ENCODE results near the gene ARMC7. TPM values are rescaled to one million over a fixed set of nuclear protein-coding genes. Genes with fewer than 3 reads are reported as not detected.
"Not testable (repeated sequence)": the region's sequence is repeated elsewhere in the genome, so short reads cannot be mapped to it uniquely, and the experiment has no call there.

The ARMC7 gene
- total and polyA plus RNA-seq, 4 donors, result 2.5 to 14.2 (median 9.0) TPM

- Histone ChIP-seq H3K36me3 (ENCODE audit: control insufficient read depth, insufficient read depth, low read length) (peaks cover 53% of the 10 kb centered on the region), H3K27me3 (ENCODE audit: control insufficient read depth, insufficient read depth, low read length) (no peaks in the 10 kb centered on the region), H3K9me3 (ENCODE audit: control insufficient read depth, insufficient read depth, low read length) (no peaks in the 10 kb centered on the region), H3K4me3 (ENCODE audit: low read depth, low read length) (no peak overlapping the region), H3K27ac (ENCODE audit: low read depth, low read length) (no peak overlapping the region), H3K4me1 (ENCODE audit: control insufficient read depth, insufficient read depth, low read length) (peaks cover 27% of the 10 kb centered on the region)
- 76% methylated on average over 3 of the region's 3 CpGs for WGBS (ENCODE audit: insufficient coverage)
- DNase-seq (ENCODE audit: low read depth in 4 of 6, low spot score in 6 of 6), result no peak
Measured at GRCh38 chr17:75133001-75133400, 23.2 kb downstream of the ARMC7 start.

- 88% methylated on average over 11 of the region's 14 CpGs for WGBS (ENCODE audit: insufficient coverage)
- H3K4me1 ChIP-seq (ENCODE audit: control insufficient read depth, insufficient read depth, low read length), result peaks cover 27% of the 10 kb centered on the region
- not testable (repeated sequence) for H3K27ac ChIP-seq (ENCODE audit: low read depth, low read length); H3K9me3 ChIP-seq (ENCODE audit: control insufficient read depth, insufficient read depth, low read length); H3K27me3 ChIP-seq (ENCODE audit: control insufficient read depth, insufficient read depth, low read length); H3K4me3 ChIP-seq (ENCODE audit: low read depth, low read length); DNase-seq (ENCODE audit: low read depth in 4 of 6, low spot score in 6 of 6)
- peaks cover 53% of the 10 kb centered on the region for H3K36me3 ChIP-seq (ENCODE audit: control insufficient read depth, insufficient read depth, low read length)
Measured at GRCh38 chr17:75133607-75134347, 24.0 kb downstream of the ARMC7 start.

GRCh38 chr17:75135452-75135851, 25.7 kb downstream of the ARMC7 start:
- H3K36me3 ChIP-seq (ENCODE audit: control insufficient read depth, insufficient read depth, low read length), result peaks cover 46% of the 10 kb centered on the region
- 66% methylated on average over 4 of the region's 5 CpGs for WGBS (ENCODE audit: insufficient coverage)
- H3K27ac ChIP-seq (ENCODE audit: low read depth, low read length), result no peak overlapping the region
- peaks cover 15% of the 10 kb centered on the region for H3K4me1 ChIP-seq (ENCODE audit: control insufficient read depth, insufficient read depth, low read length)
- no peaks in the 10 kb centered on the region for H3K9me3 ChIP-seq (ENCODE audit: control insufficient read depth, insufficient read depth, low read length)
- no peak for DNase-seq (ENCODE audit: low read depth in 4 of 6, low spot score in 6 of 6)
- H3K4me3 ChIP-seq (ENCODE audit: low read depth, low read length), result no peak overlapping the region
- no peaks in the 10 kb centered on the region for H3K27me3 ChIP-seq (ENCODE audit: control insufficient read depth, insufficient read depth, low read length)

- WGBS (ENCODE audit: insufficient coverage), result 90% methylated on average over 3 of the region's 8 CpGs
- no peak overlapping the region for H3K4me3 ChIP-seq (ENCODE audit: low read depth, low read length)
- no peak overlapping the region for H3K27ac ChIP-seq (ENCODE audit: low read depth, low read length)
- H3K27me3 ChIP-seq (ENCODE audit: control insufficient read depth, insufficient read depth, low read length), result no peaks in the 10 kb centered on the region
- no peaks in the 10 kb centered on the region for H3K9me3 ChIP-seq (ENCODE audit: control insufficient read depth, insufficient read depth, low read length)
- H3K4me1 ChIP-seq (ENCODE audit: control insufficient read depth, insufficient read depth, low read length), result peaks cover 10% of the 10 kb centered on the region
- peaks cover 49% of the 10 kb centered on the region for H3K36me3 ChIP-seq (ENCODE audit: control insufficient read depth, insufficient read depth, low read length)
- DNase-seq (ENCODE audit: low read depth in 4 of 6, low spot score in 6 of 6), result no peak
Measured at GRCh38 chr17:75135946-75136345, 26.2 kb downstream of the ARMC7 start.

DNA sequence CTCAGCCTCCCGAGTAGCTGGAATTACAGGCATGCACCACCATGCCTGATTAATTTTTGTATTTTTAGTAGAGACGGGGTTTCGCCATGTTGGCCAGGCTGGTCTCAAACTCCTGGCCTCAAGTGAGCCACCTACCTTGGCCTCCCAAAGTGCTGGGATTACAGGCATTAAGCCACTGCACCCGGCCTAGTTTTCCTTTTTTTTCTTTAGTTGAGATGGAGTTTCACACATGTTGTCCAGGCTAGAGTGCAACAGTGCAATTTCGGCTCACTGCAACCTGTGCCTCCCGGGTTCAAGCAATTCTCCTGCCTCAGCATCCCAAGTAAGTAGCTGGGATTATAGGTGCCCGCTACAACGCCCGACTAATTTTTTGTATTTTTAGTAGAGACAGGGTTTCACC, 28.0 kb downstream of the ARMC7 start:
- H3K27me3 ChIP-seq (ENCODE audit: control insufficient read depth, insufficient read depth, low read length); H3K27ac ChIP-seq (ENCODE audit: low read depth, low read length); H3K4me3 ChIP-seq (ENCODE audit: low read depth, low read length); H3K9me3 ChIP-seq (ENCODE audit: control insufficient read depth, insufficient read depth, low read length); DNase-seq (ENCODE audit: low read depth in 4 of 6, low spot score in 6 of 6); H3K4me1 ChIP-seq (ENCODE audit: control insufficient read depth, insufficient read depth, low read length): not testable (repeated sequence)
- H3K36me3 ChIP-seq (ENCODE audit: control insufficient read depth, insufficient read depth, low read length), result peaks cover 64% of the 10 kb centered on the region
- no CpG with 5 or more reads among the region's 9 CpGs for WGBS (ENCODE audit: insufficient coverage)

DNA sequence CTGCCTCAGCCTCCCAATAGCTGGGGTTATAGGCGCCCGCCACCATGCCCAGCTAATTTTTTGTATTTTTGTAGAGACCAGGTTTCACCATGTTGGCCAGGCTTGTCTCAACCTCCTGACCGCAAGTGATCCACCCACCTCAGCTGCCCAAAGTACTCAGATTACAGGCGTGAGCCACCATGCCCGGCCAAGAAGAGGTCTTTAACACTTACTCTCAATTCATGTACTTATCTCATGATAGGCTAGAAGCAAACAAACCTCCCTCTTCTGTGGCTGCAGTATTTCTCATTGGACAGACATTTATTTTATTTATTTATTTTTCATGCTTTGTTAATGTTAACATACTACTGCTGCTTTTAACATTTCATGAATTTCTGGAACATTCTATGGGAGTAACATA, 28.8 kb downstream of the ARMC7 start:
- DNase-seq (ENCODE audit: low read depth in 4 of 6, low spot score in 6 of 6), result no peak
- H3K27ac ChIP-seq (ENCODE audit: low read depth, low read length), result no peak overlapping the region
- H3K27me3 ChIP-seq (ENCODE audit: control insufficient read depth, insufficient read depth, low read length), result no peaks in the 10 kb centered on the region
- WGBS (ENCODE audit: insufficient coverage), result 95% methylated on average over 3 of the region's 5 CpGs
- no peak overlapping the region for H3K4me3 ChIP-seq (ENCODE audit: low read depth, low read length)
- no peaks in the 10 kb centered on the region for H3K9me3 ChIP-seq (ENCODE audit: control insufficient read depth, insufficient read depth, low read length)
- peaks cover 68% of the 10 kb centered on the region for H3K36me3 ChIP-seq (ENCODE audit: control insufficient read depth, insufficient read depth, low read length)
- no peaks in the 10 kb centered on the region for H3K4me1 ChIP-seq (ENCODE audit: control insufficient read depth, insufficient read depth, low read length)

DNA sequence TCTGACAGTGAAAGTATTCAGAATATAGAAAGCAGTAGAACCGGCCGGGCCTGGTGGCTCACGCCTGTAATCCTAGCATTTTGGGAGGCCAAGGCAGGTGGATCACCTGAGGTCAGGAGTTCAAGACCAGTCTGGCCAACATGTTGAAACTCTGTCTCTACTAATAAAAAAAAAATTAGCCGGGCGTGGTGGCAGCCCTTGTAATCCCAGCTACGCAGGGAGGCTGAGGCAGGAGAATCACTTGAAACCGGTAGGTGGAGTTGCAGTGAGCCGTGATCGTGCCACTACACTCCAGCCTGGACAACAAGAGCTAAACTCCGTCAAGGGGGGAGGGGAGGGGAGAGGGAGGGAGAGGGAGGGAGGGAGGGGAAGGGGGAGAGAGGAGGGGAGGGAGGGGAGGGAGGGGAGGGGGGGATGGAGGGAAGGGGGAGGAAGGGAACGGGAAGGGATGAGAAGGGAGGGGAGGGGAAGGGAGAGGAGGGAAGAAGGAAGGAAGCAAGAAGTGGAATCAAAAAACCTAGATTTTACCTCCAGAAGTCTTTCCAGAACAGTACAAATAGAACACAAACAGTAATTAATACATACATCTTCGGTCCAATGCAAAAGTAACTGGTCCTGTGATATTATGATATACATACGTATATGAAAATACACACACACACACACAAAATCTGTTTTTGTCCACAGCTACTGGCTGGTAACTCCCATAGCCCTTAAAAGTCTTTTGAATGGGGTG, 32.6 kb downstream of the ARMC7 start:
- WGBS (ENCODE audit: insufficient coverage), result 93% methylated on average over 2 of the region's 13 CpGs
- Histone ChIP-seq H3K4me1 (ENCODE audit: control insufficient read depth, insufficient read depth, low read length) (no peaks in the 10 kb centered on the region), H3K4me3 (ENCODE audit: low read depth, low read length) (no peak overlapping the region), H3K36me3 (ENCODE audit: control insufficient read depth, insufficient read depth, low read length) (peaks cover 81% of the 10 kb centered on the region), H3K27ac (ENCODE audit: low read depth, low read length) (no peak overlapping the region), H3K9me3 (ENCODE audit: control insufficient read depth, insufficient read depth, low read length) (no peaks in the 10 kb centered on the region), H3K27me3 (ENCODE audit: control insufficient read depth, insufficient read depth, low read length) (no peaks in the 10 kb centered on the region)
- DNase-seq (ENCODE audit: low read depth in 4 of 6, low spot score in 6 of 6), result no peak

DNA sequence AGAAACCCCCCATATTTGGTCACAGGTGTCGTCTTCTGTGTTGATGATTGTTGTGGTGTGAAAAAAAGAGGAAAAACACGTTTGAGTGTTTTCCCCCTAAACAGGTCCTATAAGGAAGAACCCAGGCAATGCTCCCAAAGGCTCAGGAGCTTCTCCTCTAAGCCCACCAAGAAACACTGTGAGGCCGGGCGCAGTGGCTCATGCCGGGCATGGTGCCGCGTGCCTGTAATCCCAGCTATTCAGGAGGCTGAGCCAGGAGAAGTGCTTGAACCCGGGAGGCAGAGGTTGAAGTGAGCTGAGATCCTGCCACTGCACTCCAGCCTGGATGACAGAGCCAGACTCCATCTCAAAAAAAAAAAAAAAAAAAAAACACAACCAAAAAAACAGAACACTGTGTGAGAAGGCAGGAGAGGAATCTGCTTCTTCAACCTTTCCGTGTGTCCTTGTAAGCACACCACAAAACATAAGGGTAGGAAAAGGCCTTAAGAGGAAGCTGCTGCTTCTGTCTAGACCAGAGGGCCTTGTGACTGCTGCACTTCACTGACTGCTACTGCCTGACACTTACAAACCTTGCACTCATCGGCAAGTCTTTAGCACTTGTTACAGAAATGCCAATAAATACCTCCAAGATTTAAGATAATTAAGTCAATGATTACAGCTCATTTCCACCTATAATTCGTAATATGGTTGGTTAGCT, 35.2 kb downstream of the ARMC7 start:
- WGBS (ENCODE audit: insufficient coverage), result 90% methylated on average over 2 of the region's 11 CpGs
- H3K36me3 ChIP-seq (ENCODE audit: control insufficient read depth, insufficient read depth, low read length), result peaks cover 72% of the 10 kb centered on the region
- no peaks in the 10 kb centered on the region for H3K4me1 ChIP-seq (ENCODE audit: control insufficient read depth, insufficient read depth, low read length)
- no peaks in the 10 kb centered on the region for H3K27me3 ChIP-seq (ENCODE audit: control insufficient read depth, insufficient read depth, low read length)
- H3K9me3 ChIP-seq (ENCODE audit: control insufficient read depth, insufficient read depth, low read length), result no peaks in the 10 kb centered on the region
- no peak overlapping the region for H3K4me3 ChIP-seq (ENCODE audit: low read depth, low read length)
- DNase-seq (ENCODE audit: low read depth in 4 of 6, low spot score in 6 of 6), result no peak
- H3K27ac ChIP-seq (ENCODE audit: low read depth, low read length), result no peak overlapping the region

DNA sequence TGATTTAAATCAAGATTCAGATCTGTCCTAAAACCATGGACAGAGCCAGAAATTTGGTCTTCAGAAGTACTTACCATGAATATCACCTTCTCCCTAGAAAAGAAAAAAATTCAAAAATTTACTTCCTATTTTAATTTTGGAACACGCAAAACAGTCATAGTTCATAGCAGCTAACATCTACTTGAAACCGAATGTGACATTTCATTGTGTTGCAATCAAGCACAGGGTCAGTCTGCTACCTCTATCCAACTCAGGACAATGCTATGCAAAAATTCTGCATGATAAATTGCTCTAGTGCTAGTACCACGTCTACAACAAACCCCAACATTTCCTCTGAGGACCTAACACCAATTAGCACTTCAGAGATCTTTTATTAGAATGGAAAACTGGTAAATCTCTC, 36.8 kb downstream of the ARMC7 start:
- H3K9me3 ChIP-seq (ENCODE audit: control insufficient read depth, insufficient read depth, low read length), result no peaks in the 10 kb centered on the region
- 100% methylated on average over 2 of the region's 3 CpGs for WGBS (ENCODE audit: insufficient coverage)
- no peaks in the 10 kb centered on the region for H3K27me3 ChIP-seq (ENCODE audit: control insufficient read depth, insufficient read depth, low read length)
- DNase-seq (ENCODE audit: low read depth in 4 of 6, low spot score in 6 of 6), result no peak
- no peak overlapping the region for H3K27ac ChIP-seq (ENCODE audit: low read depth, low read length)
- H3K36me3 ChIP-seq (ENCODE audit: control insufficient read depth, insufficient read depth, low read length), result peaks cover 59% of the 10 kb centered on the region
- peaks cover 10% of the 10 kb centered on the region for H3K4me1 ChIP-seq (ENCODE audit: control insufficient read depth, insufficient read depth, low read length)
- H3K4me3 ChIP-seq (ENCODE audit: low read depth, low read length), result no peak overlapping the region
